ENCODE measurements around the gene MYOG.

Gene MYOG

GRCh38 chr1:203069030-203069747 lies 16.6 kb downstream of the MYOG start:
- no peak for DNase-seq

GRCh38 chr1:203066965-203067364 lies 18.8 kb downstream of the MYOG start:
- no peak for DNase-seq

GRCh38 chr1:203065986-203066385 lies 19.8 kb downstream of the MYOG start:
- no peak for DNase-seq

GRCh38 chr1:203065191-203065590 lies 20.6 kb downstream of the MYOG start:
- DNase-seq, result no peak

- no peak for DNase-seq
Measured at GRCh38 chr1:203063287-203063686, 22.5 kb downstream of the MYOG start.

- DNase-seq, result no peak
Measured at GRCh38 chr1:203060115-203060514, 25.7 kb downstream of the MYOG start.

GRCh38 chr1:203059485-203059884 lies 26.3 kb downstream of the MYOG start:
- no peak for DNase-seq

DNA sequence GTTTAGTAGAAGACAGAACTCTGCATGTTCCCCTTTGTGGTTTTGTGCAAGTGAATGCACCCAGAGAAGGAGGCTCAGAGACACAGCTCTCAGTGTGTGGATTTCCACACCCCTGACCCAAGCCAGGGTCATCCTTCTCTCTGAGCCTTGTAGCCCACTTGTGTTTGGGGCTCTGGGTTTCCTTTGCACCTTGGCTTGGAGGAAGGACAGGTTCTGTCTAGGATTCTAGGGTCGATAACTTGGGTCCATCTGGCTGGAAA lies 27.2 kb downstream of the MYOG start:
- no peak for DNase-seq

- no peak for DNase-seq
Measured at GRCh38 chr1:203057911-203058675, 27.7 kb downstream of the MYOG start.

- no peak for DNase-seq
Measured at GRCh38 chr1:203056516-203056915, 29.3 kb downstream of the MYOG start.

DNA sequence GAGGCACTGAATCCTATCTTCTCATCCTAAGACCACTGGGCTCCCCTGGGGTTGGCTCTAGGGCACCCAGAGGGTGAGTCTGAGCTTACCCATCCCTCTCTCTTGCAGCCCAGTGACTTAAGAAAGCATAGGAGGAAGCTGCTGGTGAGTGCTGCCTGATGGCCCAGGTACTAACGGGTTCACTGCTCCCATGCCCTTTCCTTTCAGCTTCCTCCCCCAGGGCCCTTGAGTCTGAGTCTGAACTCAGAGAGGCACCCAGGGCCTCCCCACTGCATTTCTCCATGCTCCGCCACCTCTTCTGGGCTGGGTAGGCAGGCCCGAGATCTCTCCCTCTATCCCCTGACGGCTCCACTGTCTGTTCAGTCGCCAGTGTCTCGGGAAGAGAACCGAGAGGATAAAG lies 29.8 kb downstream of the MYOG start:
- DNase-seq, result no peak

DNA sequence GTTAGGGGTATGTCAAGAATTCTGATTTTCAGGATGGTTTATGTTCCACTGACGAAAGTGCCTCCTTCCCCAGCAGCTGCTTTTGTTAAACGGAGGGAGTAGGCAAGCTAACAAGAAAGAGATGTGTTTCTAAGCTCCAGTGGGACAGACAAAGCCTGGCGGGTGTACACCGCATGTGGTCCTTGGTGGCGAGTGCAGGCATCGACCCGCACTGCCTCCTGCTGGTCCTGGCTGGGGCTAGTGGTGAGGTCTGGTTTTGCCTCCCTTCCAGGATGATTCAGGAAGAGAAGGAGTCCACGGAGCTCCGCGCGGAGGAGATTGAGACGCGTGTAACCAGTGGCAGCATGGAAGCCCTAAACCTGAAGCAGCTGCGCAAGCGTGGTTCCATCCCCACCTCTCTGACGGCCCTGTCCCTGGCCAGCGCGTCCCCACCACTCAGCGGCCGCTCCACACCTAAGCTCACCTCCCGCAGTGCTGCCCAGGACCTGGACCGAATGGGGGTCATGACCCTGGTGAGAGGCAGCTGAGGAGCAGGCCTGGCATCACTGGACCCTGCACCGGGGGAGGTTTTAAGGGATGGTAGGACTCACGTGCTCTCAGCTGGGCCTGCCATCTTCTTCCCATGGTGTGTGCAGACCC lies 30.5 kb downstream of the MYOG start:
- DNase-seq, result no peak

DNA sequence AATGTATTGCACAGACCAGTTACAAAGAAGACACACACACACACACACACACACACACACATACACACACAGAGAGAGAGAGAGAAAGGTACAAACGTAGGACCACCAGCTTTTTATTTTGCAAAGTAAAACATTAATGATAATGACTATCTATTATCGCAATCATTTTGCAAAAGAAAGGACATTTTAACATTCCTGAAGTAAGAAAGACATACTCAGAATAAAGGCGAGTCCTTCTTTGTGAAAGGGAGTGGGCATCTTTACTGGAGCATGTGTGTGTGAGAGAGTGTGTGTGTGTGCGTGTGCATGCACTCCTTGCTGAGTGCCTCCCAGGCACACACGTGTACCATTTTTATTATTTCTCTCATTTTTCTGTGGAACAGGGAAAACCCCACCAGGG lies 31.2 kb downstream of the MYOG start:
- no peak for DNase-seq

GRCh38 chr1:203054184-203054583 lies 31.6 kb downstream of the MYOG start:
- no peak for DNase-seq

DNA sequence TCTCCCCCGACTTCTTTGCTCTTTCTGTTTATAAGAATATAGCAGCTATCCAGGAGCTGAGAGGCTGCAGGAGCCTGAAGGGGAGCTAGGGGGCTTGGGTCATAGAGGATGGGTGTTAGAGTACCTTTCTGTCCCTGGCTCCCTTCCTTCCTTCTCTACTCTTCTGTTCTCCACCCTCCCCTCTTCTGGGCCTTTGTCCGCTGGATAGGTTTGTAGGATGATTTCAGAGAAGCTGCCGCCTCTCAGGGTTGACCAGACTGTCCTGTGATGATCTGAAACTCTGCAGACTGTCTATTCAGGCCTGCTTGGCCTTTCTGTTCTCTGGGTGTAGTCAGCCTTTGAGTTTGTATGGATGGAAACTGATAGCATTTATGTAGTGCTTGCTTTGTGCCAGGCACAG lies 33.2 kb downstream of the MYOG start:
- no peak for DNase-seq

DNA sequence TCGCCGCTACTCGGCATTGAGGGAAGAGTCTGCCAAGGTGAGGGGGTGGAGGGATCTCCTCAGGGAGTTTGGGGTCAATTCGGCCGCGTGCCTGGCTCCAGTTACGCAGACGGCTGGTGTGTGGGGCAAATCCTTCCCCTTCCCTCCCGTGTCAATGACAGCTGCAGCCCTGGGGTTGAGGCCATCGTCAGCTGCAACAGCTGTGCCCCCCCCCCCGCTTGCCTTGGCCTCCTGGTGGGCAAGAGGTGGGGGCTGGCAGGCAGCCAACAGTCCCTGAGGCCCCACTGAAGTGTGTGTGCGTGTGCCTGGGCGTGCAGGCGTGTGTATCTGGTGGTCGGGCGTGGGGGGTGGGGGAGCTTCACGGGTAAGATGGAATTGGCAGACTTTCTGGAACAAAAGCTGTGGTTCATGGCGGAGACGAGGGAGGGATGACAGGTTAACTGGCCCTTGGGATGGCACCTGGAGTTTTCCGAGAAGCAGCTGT lies 33.9 kb downstream of the MYOG start:
- DNase-seq, result no peak

DNA sequence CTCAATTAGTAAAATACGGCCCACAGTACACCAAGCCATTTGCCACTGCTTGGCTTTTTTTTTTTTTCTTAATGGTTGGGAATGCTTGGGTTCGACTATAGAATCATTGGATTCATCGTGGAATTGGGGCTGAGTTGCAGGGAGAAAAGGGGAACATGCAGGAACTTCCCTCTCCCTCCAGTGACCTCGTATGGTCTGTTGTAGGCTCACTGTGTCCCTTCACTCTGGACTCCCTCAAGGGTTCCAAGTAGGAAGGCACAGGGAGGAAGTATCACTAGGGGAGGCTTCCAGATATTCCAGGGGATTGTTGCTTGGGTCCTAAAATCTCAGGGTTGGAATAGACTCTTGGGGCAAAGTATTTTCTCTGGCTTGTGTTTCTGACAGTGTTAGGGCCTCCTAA lies 35.0 kb downstream of the MYOG start:
- no peak for DNase-seq

GRCh38 chr1:203049576-203050180 lies 36.1 kb downstream of the MYOG start:
- no peak for DNase-seq

DNA sequence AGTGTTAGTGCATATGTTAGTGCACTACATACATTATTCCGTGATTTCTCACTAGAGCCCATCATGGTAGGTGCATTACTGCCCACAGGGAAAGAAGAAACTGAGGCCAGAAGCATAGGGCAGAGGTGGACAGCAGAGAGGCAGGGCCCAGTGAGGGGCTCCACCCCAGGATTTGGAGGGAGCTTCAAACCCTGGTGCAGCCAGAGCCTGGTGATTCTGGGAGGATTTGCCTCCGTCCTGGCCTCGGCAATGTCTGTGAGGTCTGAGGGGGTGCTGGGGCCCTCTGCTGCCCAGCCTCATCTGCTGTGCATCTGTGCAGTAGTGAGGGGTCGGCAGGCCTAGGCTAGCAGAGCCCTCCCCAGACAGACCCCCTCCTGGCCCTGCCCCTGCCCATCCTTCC lies 36.7 kb downstream of the MYOG start:
- no peak for DNase-seq

DNA sequence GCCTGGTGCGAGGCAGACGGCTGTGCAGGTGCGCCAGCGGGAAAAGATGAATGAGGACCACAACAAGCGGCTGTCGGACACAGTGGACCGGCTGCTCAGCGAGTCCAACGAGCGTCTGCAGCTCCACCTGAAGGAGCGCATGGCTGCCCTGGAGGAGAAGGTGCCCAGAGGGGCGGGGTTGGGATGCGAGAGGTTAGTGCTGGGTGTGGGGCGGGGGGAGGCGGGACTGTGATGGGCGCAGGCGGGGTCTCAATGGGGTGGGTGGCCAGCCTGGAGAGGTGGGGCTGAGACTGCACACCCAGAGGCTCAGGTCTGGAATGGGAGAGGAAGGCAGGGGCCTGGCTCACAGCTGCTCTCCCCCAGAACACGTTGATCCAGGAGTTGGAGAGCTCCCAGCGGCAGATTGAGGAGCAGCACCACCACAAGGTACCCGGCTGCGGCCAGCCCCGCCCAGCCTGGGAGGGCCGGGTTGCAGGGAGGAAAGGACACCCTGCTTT lies 37.2 kb downstream of the MYOG start:
- no peak for DNase-seq

DNA sequence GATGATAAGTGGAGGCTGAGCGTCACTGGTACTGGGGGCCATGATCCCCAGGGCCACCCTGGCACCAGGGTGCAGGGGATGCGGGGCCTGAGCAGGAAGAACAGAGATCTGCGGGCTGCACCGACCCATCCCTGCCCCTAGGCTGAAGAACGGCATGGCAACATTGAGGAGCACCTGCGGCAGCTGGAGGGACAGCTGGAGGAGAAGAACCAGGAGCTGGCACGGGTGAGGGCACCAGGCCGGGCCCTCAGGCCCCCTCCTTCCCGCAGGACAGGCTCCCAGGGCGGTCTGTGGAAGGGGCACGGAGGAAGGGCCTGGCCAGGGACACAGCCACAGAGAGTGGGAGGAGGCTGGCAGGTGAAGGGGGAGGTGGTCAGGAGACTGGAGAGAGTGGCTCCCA lies 37.7 kb downstream of the MYOG start:
- DNase-seq, result no peak

DNA sequence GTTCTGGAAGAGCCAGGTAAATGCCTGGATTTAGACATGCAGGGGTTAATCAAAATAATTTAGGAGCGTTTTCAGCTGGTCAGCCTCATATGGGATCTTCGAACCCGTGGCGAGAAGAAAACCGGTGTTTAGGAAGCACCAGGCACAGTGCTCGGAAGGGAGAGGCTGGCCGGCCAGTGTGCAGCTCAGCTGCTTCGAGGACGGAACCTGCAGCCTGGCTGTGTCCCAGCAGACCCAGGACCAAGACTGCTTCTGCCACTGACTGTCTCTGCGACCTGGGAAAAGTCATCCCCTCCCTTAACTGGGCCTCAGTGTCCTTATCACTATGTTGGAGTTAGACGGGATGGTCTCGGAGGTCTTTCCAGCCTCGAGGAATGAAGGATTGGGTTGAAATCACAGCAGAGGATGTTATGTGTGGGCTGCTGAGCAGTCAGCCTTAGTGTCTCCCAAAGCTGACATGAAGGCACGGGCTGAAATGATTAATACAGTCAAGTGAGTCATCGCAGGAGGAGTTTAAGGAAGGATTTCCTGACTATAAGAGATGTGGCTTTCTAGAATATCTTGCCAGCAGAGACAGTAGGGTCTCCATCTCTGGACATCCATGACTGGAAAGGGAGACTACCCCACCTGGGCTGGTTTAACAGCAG lies 38.7 kb downstream of the MYOG start:
- no peak for DNase-seq
